ENCODE results near the gene UPP1. TPM values are rescaled to one million over a fixed set of nuclear protein-coding genes. Genes with fewer than 3 reads are reported as not detected.

The UPP1 gene
- total and polyA plus RNA-seq, 2 donors (not counting 1 experiment from before 2014, with no cell fraction given), result 5.8 to 8.0 TPM

DNA sequence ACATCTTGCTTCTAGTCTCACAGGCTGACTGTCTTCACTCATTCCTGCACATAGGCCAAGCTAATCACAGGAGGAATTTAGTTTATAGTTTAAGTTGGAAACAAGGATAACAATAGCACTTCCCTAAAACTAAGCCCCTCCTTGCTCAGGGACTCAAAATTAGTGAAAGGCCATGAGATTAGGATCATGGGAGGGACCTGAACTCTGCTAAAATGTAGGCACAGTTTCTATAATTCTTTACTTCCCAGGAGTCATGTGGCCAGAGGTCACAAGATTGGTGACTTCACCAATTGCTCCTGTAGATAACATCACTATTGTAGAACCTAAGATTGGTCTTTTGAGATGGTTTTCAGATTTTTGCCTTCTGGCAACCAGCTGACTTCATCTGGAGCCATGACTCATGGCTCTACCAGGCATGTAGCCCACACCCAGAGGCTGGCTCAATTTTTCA is 14.8 kb upstream of the UPP1 start:
- DNase-seq (no peak), ATAC-seq (ENCODE audit: low read depth) (no peak)
- TF ChIP-seq EZH2 (IDR thresholded peaks at IDR 0.05; ENCODE audit: borderline replicate concordance, insufficient read depth, low read depth, low read length, poor library complexity, severe bottlenecking), result no peak
- TF ChIP-seq, protein P1, sequence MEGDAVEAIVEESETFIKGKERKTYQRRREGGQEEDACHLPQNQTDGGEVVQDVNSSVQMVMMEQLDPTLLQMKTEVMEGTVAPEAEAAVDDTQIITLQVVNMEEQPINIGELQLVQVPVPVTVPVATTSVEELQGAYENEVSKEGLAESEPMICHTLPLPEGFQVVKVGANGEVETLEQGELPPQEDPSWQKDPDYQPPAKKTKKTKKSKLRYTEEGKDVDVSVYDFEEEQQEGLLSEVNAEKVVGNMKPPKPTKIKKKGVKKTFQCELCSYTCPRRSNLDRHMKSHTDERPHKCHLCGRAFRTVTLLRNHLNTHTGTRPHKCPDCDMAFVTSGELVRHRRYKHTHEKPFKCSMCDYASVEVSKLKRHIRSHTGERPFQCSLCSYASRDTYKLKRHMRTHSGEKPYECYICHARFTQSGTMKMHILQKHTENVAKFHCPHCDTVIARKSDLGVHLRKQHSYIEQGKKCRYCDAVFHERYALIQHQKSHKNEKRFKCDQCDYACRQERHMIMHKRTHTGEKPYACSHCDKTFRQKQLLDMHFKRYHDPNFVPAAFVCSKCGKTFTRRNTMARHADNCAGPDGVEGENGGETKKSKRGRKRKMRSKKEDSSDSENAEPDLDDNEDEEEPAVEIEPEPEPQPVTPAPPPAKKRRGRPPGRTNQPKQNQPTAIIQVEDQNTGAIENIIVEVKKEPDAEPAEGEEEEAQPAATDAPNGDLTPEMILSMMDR (IDR thresholded peaks at IDR 0.05), result no peak
- no peaks in the 10 kb centered on the region for H3K4me1 ChIP-seq (ENCODE audit: control insufficient read depth in 2 of 2, insufficient read depth in 2 of 2, low read length in 2 of 2)
- H4K20me1 ChIP-seq (ENCODE audit: control insufficient read depth, insufficient read depth, low read length, poor library complexity, severe bottlenecking), result no peaks in the 10 kb centered on the region
- H3K27me3 ChIP-seq (replicated peaks in 1 of 4; ENCODE audit: control extremely low read depth in 1 of 4, control insufficient read depth in 3 of 4, insufficient read depth in 4 of 4, low read length in 3 of 4), result no peaks in the 10 kb centered on the region
- peaks cover 0 to 4% (median 3%) of the 10 kb centered on the region in 3 donors for H3K9me3 ChIP-seq (ENCODE audit: control extremely low read depth in 1 of 3, control insufficient read depth in 2 of 3, insufficient read depth in 1 of 3, low read length in 2 of 3)
- H3K4me3 ChIP-seq (ENCODE audit: control extremely low read depth in 1 of 5, extremely low read depth in 1 of 5, insufficient read depth in 1 of 5, low read depth in 2 of 5, low read length in 4 of 5), result no peak overlapping the region
- intact Hi-C loops (cut with micrococcal nuclease), result no loop called here
- Mint-ChIP-seq H3K27ac (no peak overlapping the region), H3K4me1 (no peaks in the 10 kb centered on the region), H3K9me3 (ENCODE audit: insufficient read depth) (no peaks in the 10 kb centered on the region), H3K27me3 (peaks cover 7% of the 10 kb centered on the region), H3K4me3 (no peak overlapping the region)
- H2AFZ ChIP-seq (ENCODE audit: insufficient read depth, low read depth, low read length, poor library complexity, severe bottlenecking), result no peak overlapping the region
- no peaks in the 10 kb centered on the region for H3K36me3 ChIP-seq (replicated peaks in 1 of 2; ENCODE audit: control extremely low read depth in 1 of 2, control insufficient read depth in 1 of 2, extremely low read depth in 1 of 2, insufficient read depth in 2 of 2, low read length in 1 of 2)
- H3K9ac ChIP-seq (ENCODE audit: low read length), result no peak overlapping the region
- H3K4me2 ChIP-seq (replicated peaks; ENCODE audit: low read depth, low read length, poor library complexity, severe bottlenecking), result no peak overlapping the region
- H3K79me2 ChIP-seq (ENCODE audit: control insufficient read depth, insufficient read depth, low read length), result no peaks in the 10 kb centered on the region
- ChIA-PET POLR2A (no interaction called here), CTCF (no interaction called here)
- H3K27ac ChIP-seq (ENCODE audit: low read length in 2 of 2), result no peak overlapping the region

DNA sequence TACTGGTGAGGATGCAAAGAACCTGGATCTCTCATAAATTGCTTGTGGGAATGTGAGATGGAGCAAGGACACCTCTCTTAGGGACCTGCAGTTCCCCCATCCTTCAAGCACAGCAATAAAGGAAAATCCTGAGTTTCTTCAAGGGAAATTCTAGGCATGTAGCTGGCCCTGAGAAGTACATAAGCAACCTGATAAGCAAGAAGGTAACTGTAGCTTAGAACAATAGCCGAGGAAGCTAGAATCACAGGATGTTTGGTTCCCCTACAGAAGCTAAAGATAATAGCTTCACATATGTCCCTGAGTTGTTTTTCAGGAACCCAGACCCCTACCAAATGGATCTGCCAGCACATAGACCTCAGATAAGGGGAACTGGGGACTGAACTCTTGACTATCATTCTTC is 11.6 kb upstream of the UPP1 start:
- ChIA-PET CTCF (interaction anchor here (0.6 to 1.1 kb wide), 2 partner anchors 32 to 132 kb away, joined by 3 read pairs; no protein-coding TSS in a partner anchor), POLR2A (no interaction called here)
- H3K4me1 Mint-ChIP-seq, result no peaks in the 10 kb centered on the region
- intact Hi-C loops (cut with micrococcal nuclease), result no loop called here
- Histone ChIP-seq H2AFZ (ENCODE audit: insufficient read depth, low read depth, low read length, poor library complexity, severe bottlenecking) (no peak overlapping the region), H3K4me1 (ENCODE audit: control insufficient read depth in 2 of 2, insufficient read depth in 2 of 2, low read length in 2 of 2) (no peaks in the 10 kb centered on the region), H3K4me3 (ENCODE audit: control extremely low read depth in 1 of 5, extremely low read depth in 1 of 5, insufficient read depth in 1 of 5, low read depth in 2 of 5, low read length in 4 of 5) (no peak overlapping the region), H3K79me2 (ENCODE audit: control insufficient read depth, insufficient read depth, low read length) (no peaks in the 10 kb centered on the region), H3K36me3 (replicated peaks in 1 of 2; ENCODE audit: control extremely low read depth in 1 of 2, control insufficient read depth in 1 of 2, extremely low read depth in 1 of 2, insufficient read depth in 2 of 2, low read length in 1 of 2) (no peaks in the 10 kb centered on the region), H3K27ac (ENCODE audit: low read length in 2 of 2) (no peak overlapping the region), H3K9me3 (ENCODE audit: control extremely low read depth in 1 of 3, control insufficient read depth in 2 of 3, insufficient read depth in 1 of 3, low read length in 2 of 3) (no peaks in the 10 kb centered on the region), H3K27me3 (replicated peaks in 1 of 4; ENCODE audit: control extremely low read depth in 1 of 4, control insufficient read depth in 3 of 4, insufficient read depth in 4 of 4, low read length in 3 of 4) (no peaks in the 10 kb centered on the region), H3K4me2 (replicated peaks; ENCODE audit: low read depth, low read length, poor library complexity, severe bottlenecking) (no peak overlapping the region), H3K9ac (ENCODE audit: low read length) (no peak overlapping the region), H4K20me1 (ENCODE audit: control insufficient read depth, insufficient read depth, low read length, poor library complexity, severe bottlenecking) (no peaks in the 10 kb centered on the region)
- H3K4me3 Mint-ChIP-seq, result no peak overlapping the region
- H3K9me3 Mint-ChIP-seq (ENCODE audit: insufficient read depth), result no peaks in the 10 kb centered on the region
- TF ChIP-seq, protein P1 (IDR thresholded peaks at IDR 0.05), result no peak
- TF ChIP-seq EZH2 (IDR thresholded peaks at IDR 0.05; ENCODE audit: borderline replicate concordance, insufficient read depth, low read depth, low read length, poor library complexity, severe bottlenecking), result no peak
- WGBS (ENCODE audit: insufficient coverage), result 100% methylated on average over 1 of the region's 1 CpG
- H3K27ac Mint-ChIP-seq, result no peak overlapping the region
- H3K27me3 Mint-ChIP-seq, result peaks cover 15% of the 10 kb centered on the region
- ATAC-seq (ENCODE audit: low read depth) (no peak), DNase-seq (no peak)

Data from B cell (primary cell).